Upper lobe of left lung (tissue), 6 donors: ENCODE results near the gene C20orf173. TPM values are rescaled to one million over a fixed set of nuclear protein-coding genes. Genes with fewer than 3 reads are reported as not detected.

ENCODE experiments used
- ATAC-seq, 2 donors: fragments of 200-7000 bp; cut with Tn5 transposase; one replicate each; pipeline ENCODE4 v1.9.1; 2022; ENCODE audit warnings: mild to moderate bottlenecking in 2 of 2, moderate library complexity in 2 of 2; ENCODE audit not compliant: low FRiP score in 2 of 2
- DNase-seq, 2 donors: peaks; one replicate each; pipeline ENCODE4 v3.0.0-alpha.2; 2019 to 2020
- H3K27ac ChIP-seq, 4 donors: fragments of 200-600 bp; sonication (generic); one replicate each; pipeline ENCODE4 v1.5.1; 2016 to 2019
- H3K27me3 ChIP-seq, 4 donors: fragments of 200-600 bp; sonication (generic); one replicate each; pipeline ENCODE4 v1.5.1; 2017 to 2019
- H3K36me3 ChIP-seq, 4 donors: fragments of 200-600 bp; sonication (generic); one replicate each; pipeline ENCODE4 v1.5.1; 2016 to 2019
- H3K4me1 ChIP-seq, 4 donors: fragments of 200-600 bp; sonication (generic); one replicate each; pipeline ENCODE4 v1.5.1; 2018 to 2019
- H3K4me3 ChIP-seq, 4 donors: fragments of 200-600 bp; sonication (generic); one replicate each; pipeline ENCODE4 v1.5.1; 2017 to 2019; ENCODE audit warnings: mild to moderate bottlenecking in 2 of 4, moderate library complexity in 1 of 4
- H3K9me3 ChIP-seq, 4 donors: fragments of 200-600 bp; sonication (generic); one replicate each; pipeline ENCODE4 v1.5.1; 2018 to 2019
- EP300 ChIP-seq, 4 donors: sonication (generic); formaldehyde crosslinking; IDR thresholded peaks; one replicate each; pipeline ENCODE4 v1.5.1; 2017; ENCODE audit warnings: antibody characterized with exemption in 4 of 4, control low read depth in 2 of 4
- POLR2A ChIP-seq, 4 donors: fragments of 450-650 bp; IDR thresholded peaks; one replicate each; pipeline ENCODE4 v1.5.1; 2016 to 2017; ENCODE audit warnings: antibody characterized with exemption in 4 of 4, mild to moderate bottlenecking in 2 of 4
- POLR2AphosphoS5 ChIP-seq, 2 donors: sonication (generic); formaldehyde crosslinking; IDR thresholded peaks; one replicate each; pipeline ENCODE4 v1.5.1; 2017; ENCODE audit warnings: antibody characterized with exemption in 2 of 2
- WGBS, 2 donors: methylation state at CpG; one replicate each; pipeline ENCODE4 v1.1.5; 2017 to 2018; 5-methylcytosine and 5-hydroxymethylcytosine counted together
- total RNA-seq, 6 donors: library from RNA; depleted of rRNA in 4 of 6; stranded (reverse); fragments of >200 nt in 4 of 6; gene quantifications; one replicate each; pipeline versions ENCODE4 v1.1.0 to v1.2.1, GENCODE V29; 2016 to 2021
- TF ChIP-seq, protein P1 (sequence below), 6 experiments: fragments of 450-650 bp in 4 of 6; fragments of 200-600 bp in 2 of 6; sonication (generic) in 2 of 6; IDR thresholded peaks; one replicate each; pipeline ENCODE4 v1.5.1; 2016 to 2019; ENCODE audit warnings: antibody characterized with exemption in 6 of 6
- donor health status: DM: no; HTN: no; CAD: no; lungs with moderate emphysema.
- donor health status: DM: no; HTN: yes; CAD: no; lungs with severe emphysema.

Gene C20orf173
- total RNA-seq, 6 donors from 2014 or later, result not detected

DNA sequence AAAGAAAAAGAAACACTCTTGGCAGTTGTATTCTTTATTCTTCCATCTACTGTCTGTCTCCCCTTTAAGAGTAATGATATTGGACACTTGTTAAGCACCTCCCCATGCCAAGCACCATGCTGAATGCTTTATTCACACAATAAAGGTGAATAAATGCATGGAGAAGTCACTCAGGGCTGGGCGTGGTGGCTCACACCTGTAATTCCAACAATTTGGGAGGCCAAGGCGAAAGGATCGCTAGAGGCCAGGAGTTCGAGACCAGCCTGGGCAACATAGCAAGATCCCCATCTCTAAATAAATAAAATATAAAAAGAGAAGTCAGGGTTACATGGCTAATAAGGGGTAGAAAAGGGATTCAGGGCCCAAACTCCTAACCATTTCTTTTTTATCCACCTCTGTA is 42.0 kb downstream of the C20orf173 start:
- Histone ChIP-seq H3K4me1 (peaks cover 0 to 4% (median 0%) of the 10 kb centered on the region in 4 donors), H3K27me3 (no peaks in the 10 kb centered on the region), H3K4me3 (no peak overlapping the region), H3K9me3 (no peaks in the 10 kb centered on the region), H3K36me3 (peaks cover 4 to 68% (median 22%) of the 10 kb centered on the region in 4 donors), H3K27ac (no peak overlapping the region)
- WGBS, 2 donors, result 97 to 100% methylated on average over 4 of the region's 4 CpGs
- no peak for ATAC-seq
- TF ChIP-seq POLR2AphosphoS5 (IDR thresholded peaks at IDR 0.05) (no peak), POLR2A (IDR thresholded peaks at IDR 0.05) (no peak), EP300 (IDR thresholded peaks at IDR 0.05) (no peak)
- TF ChIP-seq, protein P1, sequence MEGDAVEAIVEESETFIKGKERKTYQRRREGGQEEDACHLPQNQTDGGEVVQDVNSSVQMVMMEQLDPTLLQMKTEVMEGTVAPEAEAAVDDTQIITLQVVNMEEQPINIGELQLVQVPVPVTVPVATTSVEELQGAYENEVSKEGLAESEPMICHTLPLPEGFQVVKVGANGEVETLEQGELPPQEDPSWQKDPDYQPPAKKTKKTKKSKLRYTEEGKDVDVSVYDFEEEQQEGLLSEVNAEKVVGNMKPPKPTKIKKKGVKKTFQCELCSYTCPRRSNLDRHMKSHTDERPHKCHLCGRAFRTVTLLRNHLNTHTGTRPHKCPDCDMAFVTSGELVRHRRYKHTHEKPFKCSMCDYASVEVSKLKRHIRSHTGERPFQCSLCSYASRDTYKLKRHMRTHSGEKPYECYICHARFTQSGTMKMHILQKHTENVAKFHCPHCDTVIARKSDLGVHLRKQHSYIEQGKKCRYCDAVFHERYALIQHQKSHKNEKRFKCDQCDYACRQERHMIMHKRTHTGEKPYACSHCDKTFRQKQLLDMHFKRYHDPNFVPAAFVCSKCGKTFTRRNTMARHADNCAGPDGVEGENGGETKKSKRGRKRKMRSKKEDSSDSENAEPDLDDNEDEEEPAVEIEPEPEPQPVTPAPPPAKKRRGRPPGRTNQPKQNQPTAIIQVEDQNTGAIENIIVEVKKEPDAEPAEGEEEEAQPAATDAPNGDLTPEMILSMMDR (IDR thresholded peaks at IDR 0.05), result no peak
- DNase-seq, result no peak

DNA sequence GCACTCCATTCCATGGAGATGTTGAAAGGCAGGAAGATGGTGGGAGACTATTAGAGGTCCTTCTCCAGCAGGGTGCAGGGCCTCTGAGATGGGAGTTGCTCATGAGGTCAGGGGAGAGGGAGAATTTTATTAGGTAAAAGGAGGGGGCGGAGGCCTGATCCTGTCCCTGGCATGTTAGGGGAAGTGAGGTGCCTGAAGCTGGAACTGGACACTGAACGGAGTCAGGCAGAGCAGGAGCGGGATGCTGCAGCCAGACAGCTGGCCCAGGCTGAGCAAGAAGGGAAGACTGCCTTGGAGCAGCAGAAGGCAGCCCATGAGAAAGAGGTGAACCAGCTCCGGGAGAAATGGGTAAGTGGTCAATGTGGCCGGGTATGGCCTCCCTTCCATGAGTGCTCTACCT is 49.7 kb downstream of the C20orf173 start:
- ATAC-seq (no peak), DNase-seq (no peak)
- Histone ChIP-seq H3K4me3 (no peak overlapping the region), H3K27ac (no peak overlapping the region), H3K4me1 (no peaks in the 10 kb centered on the region), H3K36me3 (peaks cover 14 to 85% (median 43%) of the 10 kb centered on the region in 4 donors), H3K9me3 (no peaks in the 10 kb centered on the region), H3K27me3 (no peaks in the 10 kb centered on the region)
- TF ChIP-seq POLR2AphosphoS5 (IDR thresholded peaks at IDR 0.05) (no peak), EP300 (IDR thresholded peaks at IDR 0.05) (no peak), POLR2A (IDR thresholded peaks at IDR 0.05) (no peak)
- TF ChIP-seq, protein P1 (IDR thresholded peaks at IDR 0.05), result no peak
- 95 to 96% methylated on average over 5 of the region's 5 CpGs for WGBS, 2 donors

DNA sequence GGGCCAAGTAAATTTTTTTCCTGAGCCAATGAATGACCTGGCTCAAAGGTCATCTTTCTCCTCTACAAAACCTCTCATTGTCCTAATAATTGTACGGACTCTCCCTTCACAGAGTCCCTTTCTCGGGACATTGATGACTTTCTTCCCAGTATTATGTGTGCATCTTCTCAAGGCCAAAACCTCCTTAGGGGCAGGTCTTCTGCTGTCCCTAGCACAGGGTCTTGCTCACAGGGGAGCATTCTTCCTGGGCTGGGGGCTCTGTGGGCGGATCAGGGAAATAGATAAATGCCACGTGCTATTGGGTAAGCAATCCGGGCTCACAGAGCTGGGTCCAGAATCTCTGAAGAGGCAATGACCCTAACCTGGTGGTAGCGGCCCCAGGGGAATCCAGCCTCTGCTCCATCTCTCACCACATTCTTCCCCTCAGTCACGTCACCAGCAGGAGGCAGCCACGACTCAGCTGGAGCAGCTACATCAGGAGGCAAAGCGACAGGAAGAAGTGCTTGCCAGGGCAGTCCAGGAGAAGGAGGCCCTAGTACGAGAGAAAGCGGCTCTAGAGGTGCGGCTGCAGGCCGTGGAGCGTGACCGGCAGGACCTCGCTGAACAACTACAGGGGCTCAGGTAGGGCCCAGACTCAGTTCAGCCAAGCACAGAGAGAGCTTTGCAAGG is 50.5 kb downstream of the C20orf173 start:
- H3K4me3 ChIP-seq, result no peak overlapping the region
- ATAC-seq (no peak), DNase-seq (no peak)
- H3K27me3 ChIP-seq, result no peaks in the 10 kb centered on the region
- H3K9me3 ChIP-seq, result no peaks in the 10 kb centered on the region
- H3K27ac ChIP-seq, result no peak overlapping the region
- peaks cover 14 to 85% (median 49%) of the 10 kb centered on the region in 4 donors for H3K36me3 ChIP-seq
- no peaks in the 10 kb centered on the region for H3K4me1 ChIP-seq
- 82 to 88% methylated on average over 12 to 16 of the region's 16 CpGs for WGBS, 2 donors
- TF ChIP-seq, protein P1 (IDR thresholded peaks at IDR 0.05), result no peak
- TF ChIP-seq EP300 (IDR thresholded peaks at IDR 0.05) (no peak), POLR2A (IDR thresholded peaks at IDR 0.05) (no peak), POLR2AphosphoS5 (IDR thresholded peaks at IDR 0.05) (no peak)

Other genes with a start within 250 kb of the C20orf173 start
- gene EIF6, start 244.9 kb downstream of the C20orf173 start, total RNA-seq, result 100 to 1,000 TPM in 2 of 6 donors, 10 to 100 TPM in 4; 57.5 to 106 (median 88.7) TPM
- gene FAM83C, start 237.2 kb downstream of the C20orf173 start, total RNA-seq, result not detected
- gene UQCC1, start 117.7 kb downstream of the C20orf173 start, total RNA-seq, result 10 to 100 TPM; 22.0 to 96.4 (median 42.9) TPM
- 1 to 10 TPM in 2 of 6 donors, under 1 TPM in 3, not detected in 1; 0.14 to 1.9 (median 0.59) TPM for gene GDF5, start 91.4 kb downstream of the C20orf173 start, total RNA-seq
- gene CEP250, start 74.1 kb downstream of the C20orf173 start, total RNA-seq, result 10 to 100 TPM; 15.4 to 66.6 (median 29.6) TPM
- 100 to 1,000 TPM; 115 to 223 (median 179) TPM for gene ERGIC3, start 12.4 kb upstream of the C20orf173 start, total RNA-seq
- 10 to 100 TPM in 2 of 6 donors, 1 to 10 TPM in 4; 2.7 to 48.2 (median 4.8) TPM for gene SPAG4, start 86.2 kb upstream of the C20orf173 start, total RNA-seq
- gene CPNE1, start 135.2 kb upstream of the C20orf173 start, total RNA-seq, result 100 to 1,000 TPM in 5 of 6 donors, 10 to 100 TPM in 1; 48.8 to 210 (median 177) TPM
- gene RBM12, start 135.2 kb upstream of the C20orf173 start, total RNA-seq, result 10 to 100 TPM; 14.1 to 64.9 (median 31.4) TPM
- 10 to 100 TPM; 16.2 to 90.1 (median 22.6) TPM for gene NFS1, start 169.7 kb upstream of the C20orf173 start, total RNA-seq
- gene ROMO1, start 169.8 kb upstream of the C20orf173 start, total RNA-seq, result 100 to 1,000 TPM; 105 to 213 (median 134) TPM
- 100 to 1,000 TPM; 220 to 925 (median 266) TPM for gene RBM39, start 212.6 kb upstream of the C20orf173 start, total RNA-seq
- gene PHF20, start 242.4 kb upstream of the C20orf173 start, total RNA-seq, result 10 to 100 TPM; 29.9 to 65.9 (median 42.5) TPM